Measurements from ENCODE around the gene CILP.

DNA sequence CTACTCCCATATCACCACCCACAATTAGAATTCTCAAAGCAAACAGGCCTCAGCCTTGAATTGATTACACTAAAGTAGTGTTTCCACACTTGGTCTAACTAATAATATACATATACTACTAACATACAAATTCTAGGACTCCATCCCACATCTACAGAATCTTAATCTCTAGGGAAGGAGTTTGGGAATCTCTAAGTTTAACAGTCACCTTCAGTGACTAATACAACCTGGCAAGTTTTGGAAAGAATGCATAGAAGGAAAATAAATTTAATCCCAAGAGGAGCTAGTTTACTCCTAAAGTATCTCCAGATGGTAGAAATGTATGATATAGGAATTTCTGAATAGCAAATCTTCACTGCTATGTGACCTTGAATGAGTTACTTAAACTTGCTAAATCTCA is 35.2 kb downstream of the CILP start:
- no peak for TF ChIP-seq GATA3 (IDR thresholded peaks at IDR 0.05; ENCODE audit: low read depth, low read length)
- no peak for TF ChIP-seq GATA2 (IDR thresholded peaks at IDR 0.05; ENCODE audit: low read depth, low read length)
